ENCODE results near the gene RNF13.

Gene RNF13

DNA sequence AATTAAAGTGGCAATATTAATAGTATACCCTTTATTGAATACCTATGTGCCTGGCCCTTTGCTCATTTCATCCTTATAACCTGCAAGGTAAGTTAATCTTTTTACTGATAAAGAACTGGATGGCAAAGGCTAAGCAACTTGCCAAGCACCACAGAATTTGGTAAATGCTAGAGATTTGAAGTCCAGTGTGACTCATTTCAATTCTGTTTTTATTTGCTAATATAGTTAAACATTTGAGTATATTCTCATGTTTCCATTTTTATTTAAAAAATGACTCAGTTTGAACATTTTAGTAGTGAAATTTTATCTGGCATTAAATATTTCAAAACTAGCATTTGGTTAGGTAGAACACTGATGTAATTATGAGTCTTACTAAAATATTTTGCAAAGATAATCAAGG lies 146.4 kb downstream of the RNF13 start:
- in situ Hi-C loops (cut with MboI; ENCODE audit: low sequenced_read_pairs, unreplicated experiment) = no loop called here
- no peak for DNase-seq (ENCODE audit: low spot score)
- TF ChIP-seq, protein P1, sequence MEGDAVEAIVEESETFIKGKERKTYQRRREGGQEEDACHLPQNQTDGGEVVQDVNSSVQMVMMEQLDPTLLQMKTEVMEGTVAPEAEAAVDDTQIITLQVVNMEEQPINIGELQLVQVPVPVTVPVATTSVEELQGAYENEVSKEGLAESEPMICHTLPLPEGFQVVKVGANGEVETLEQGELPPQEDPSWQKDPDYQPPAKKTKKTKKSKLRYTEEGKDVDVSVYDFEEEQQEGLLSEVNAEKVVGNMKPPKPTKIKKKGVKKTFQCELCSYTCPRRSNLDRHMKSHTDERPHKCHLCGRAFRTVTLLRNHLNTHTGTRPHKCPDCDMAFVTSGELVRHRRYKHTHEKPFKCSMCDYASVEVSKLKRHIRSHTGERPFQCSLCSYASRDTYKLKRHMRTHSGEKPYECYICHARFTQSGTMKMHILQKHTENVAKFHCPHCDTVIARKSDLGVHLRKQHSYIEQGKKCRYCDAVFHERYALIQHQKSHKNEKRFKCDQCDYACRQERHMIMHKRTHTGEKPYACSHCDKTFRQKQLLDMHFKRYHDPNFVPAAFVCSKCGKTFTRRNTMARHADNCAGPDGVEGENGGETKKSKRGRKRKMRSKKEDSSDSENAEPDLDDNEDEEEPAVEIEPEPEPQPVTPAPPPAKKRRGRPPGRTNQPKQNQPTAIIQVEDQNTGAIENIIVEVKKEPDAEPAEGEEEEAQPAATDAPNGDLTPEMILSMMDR (IDR thresholded peaks at IDR 0.05; ENCODE audit: borderline replicate concordance, control extremely low read depth, extremely low read depth, insufficient read depth, missing control alignments) = no peak

- TF ChIP-seq, protein P1 (IDR thresholded peaks at IDR 0.05; ENCODE audit: borderline replicate concordance, control extremely low read depth, extremely low read depth, insufficient read depth, missing control alignments) = no peak
- no peak for DNase-seq (ENCODE audit: low spot score)
- in situ Hi-C loops (cut with MboI; ENCODE audit: low sequenced_read_pairs, unreplicated experiment) = no loop called here
Measured at GRCh38 chr3:149963485-149963884, 150.5 kb downstream of the RNF13 start.

- DNase-seq (ENCODE audit: low spot score) = no peak
- TF ChIP-seq, protein P1 (IDR thresholded peaks at IDR 0.05; ENCODE audit: borderline replicate concordance, control extremely low read depth, extremely low read depth, insufficient read depth, missing control alignments) = no peak
- in situ Hi-C loops (cut with MboI; ENCODE audit: low sequenced_read_pairs, unreplicated experiment) = no loop called here
Measured at GRCh38 chr3:149964291-149964690, 151.3 kb downstream of the RNF13 start.

DNA sequence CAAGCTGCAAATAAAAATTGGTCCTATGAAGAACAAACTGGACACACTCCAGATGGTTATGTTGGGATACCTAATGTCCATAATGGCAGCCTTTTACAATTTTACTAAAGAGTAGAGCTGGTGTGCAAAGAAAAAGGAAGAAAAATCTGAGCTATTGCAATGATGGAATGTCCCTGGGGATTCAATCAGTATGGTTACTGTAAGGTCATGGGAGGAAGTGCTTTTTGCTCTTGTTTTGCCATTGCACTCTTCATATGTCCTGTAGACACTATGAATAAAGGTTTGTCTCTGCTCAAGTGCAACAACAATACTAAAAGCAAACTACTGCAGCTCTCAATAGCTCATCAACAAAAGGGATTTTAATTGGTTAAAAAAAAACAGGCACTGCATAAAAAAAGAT lies 152.3 kb downstream of the RNF13 start:
- no peak for DNase-seq (ENCODE audit: low spot score)
- TF ChIP-seq, protein P1 (IDR thresholded peaks at IDR 0.05; ENCODE audit: borderline replicate concordance, control extremely low read depth, extremely low read depth, insufficient read depth, missing control alignments) = no peak
- in situ Hi-C loops (cut with MboI; ENCODE audit: low sequenced_read_pairs, unreplicated experiment) = no loop called here

DNA sequence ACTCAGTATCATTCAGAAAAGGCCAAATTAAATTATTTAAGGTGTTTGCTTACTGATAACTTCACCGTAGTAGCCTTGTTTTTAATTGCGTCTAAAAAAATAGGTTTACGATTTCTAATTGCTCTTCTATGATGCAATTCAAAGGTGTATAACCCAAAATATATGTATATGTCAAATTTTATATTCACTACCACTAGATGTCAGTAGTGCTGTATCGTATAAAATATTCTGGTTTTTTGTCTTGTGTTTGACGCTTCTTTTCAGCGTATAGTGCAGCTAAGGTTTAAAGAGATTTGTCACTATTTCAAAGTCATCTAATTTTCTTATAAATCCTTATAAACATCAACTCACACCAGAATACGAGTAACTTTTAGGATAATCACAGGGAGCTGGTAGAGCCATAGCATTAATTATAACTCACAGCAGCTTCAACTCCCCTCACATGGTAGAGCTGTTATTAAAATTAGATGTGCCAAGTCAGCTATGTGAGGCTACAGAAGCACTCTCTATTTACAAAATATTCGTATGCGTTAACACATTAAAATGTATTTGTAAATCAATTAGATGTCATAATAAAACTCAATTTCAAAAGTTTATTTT lies 154.2 kb downstream of the RNF13 start:
- TF ChIP-seq, protein P1 (IDR thresholded peaks at IDR 0.05; ENCODE audit: borderline replicate concordance, control extremely low read depth, extremely low read depth, insufficient read depth, missing control alignments) = peak; percentile 40
- in situ Hi-C loops (cut with MboI; ENCODE audit: low sequenced_read_pairs, unreplicated experiment) = no loop called here
- DNase-seq (ENCODE audit: low spot score) = no peak

DNA sequence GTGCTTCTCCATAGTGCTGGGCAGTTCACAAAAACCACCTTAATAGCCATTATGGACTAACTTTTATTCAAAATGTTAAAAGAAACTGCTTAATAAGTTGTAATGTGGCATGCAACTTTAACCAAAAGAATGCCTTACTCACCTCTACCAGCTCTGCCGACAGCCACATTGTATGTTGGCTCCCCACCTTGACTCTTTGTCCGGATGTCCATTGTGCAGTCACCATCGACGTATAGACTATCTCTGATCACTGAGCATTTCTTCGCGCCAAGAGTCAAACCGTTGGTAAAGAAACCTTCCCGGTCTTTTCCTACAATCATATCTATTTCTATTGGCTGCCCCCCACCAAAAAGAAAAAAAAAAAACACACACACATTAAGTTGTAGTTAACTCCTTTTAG lies 155.2 kb downstream of the RNF13 start:
- DNase-seq (ENCODE audit: low spot score) = no peak
- TF ChIP-seq, protein P1 (IDR thresholded peaks at IDR 0.05; ENCODE audit: borderline replicate concordance, control extremely low read depth, extremely low read depth, insufficient read depth, missing control alignments) = no peak
- in situ Hi-C loops (cut with MboI; ENCODE audit: low sequenced_read_pairs, unreplicated experiment) = no loop called here
